ENCODE results near the gene RALGPS1.

RALGPS1 gene

DNA sequence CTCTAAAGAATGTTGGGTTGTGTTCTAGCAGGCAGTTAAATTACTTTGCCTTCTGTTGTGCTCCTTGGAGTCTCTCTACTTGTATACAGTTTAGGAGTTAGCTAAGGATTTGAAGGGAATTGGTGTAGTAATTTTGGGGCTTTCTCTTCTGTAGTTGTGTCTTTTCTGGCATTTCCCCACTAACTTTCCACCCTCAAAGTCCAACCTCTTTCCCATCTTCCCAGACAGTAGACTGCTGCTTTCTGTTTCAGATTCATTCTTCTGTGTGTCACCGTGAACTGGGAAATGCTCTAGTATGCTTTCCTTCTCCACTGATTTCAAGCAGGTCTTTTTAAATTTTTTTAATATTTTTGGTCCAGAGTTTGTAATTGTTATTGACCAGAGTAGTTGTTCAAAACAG is 212.4 kb downstream of the RALGPS1 start:
- H3K9me3 ChIP-seq (ENCODE audit: control extremely low read depth in 1 of 5, control insufficient read depth in 4 of 5, insufficient read depth in 2 of 5, low read depth in 1 of 5, low read length in 4 of 5): no peaks in the 10 kb centered on the region
- 100% methylated on average over 1 of the region's 1 CpG for WGBS (ENCODE audit: insufficient coverage)
- no peak overlapping the region for H3K4me3 ChIP-seq (ENCODE audit: control insufficient read depth in 1 of 7, extremely low read depth in 1 of 7, insufficient read depth in 4 of 7, low read depth in 2 of 7, low read length in 6 of 7)
- no peak for DNase-seq
- POLR2A ChIA-PET: no interaction called here
- no peak overlapping the region for H3K27ac ChIP-seq (ENCODE audit: insufficient read depth in 1 of 2, low read depth in 1 of 2, low read length in 2 of 2, poor library complexity in 1 of 2, severe bottlenecking in 2 of 2)
- no peaks in the 10 kb centered on the region for H3K36me3 ChIP-seq (ENCODE audit: control insufficient read depth in 4 of 4, insufficient read depth in 4 of 4, low read length in 3 of 4)
- H3K27me3 ChIP-seq (replicated peaks in 2 of 5; ENCODE audit: control insufficient read depth in 4 of 5, insufficient read depth in 5 of 5, low read length in 4 of 5): peaks cover 0 to 42% (median 22%) of the 10 kb centered on the region in 5 experiments
- H3K4me1 ChIP-seq (ENCODE audit: control extremely low read depth in 1 of 4, control insufficient read depth in 4 of 4, insufficient read depth in 4 of 4, low read length in 3 of 4): peaks cover 0 to 16% (median 12%) of the 10 kb centered on the region in 4 experiments
- CTCF ChIA-PET: no interaction called here

DNA sequence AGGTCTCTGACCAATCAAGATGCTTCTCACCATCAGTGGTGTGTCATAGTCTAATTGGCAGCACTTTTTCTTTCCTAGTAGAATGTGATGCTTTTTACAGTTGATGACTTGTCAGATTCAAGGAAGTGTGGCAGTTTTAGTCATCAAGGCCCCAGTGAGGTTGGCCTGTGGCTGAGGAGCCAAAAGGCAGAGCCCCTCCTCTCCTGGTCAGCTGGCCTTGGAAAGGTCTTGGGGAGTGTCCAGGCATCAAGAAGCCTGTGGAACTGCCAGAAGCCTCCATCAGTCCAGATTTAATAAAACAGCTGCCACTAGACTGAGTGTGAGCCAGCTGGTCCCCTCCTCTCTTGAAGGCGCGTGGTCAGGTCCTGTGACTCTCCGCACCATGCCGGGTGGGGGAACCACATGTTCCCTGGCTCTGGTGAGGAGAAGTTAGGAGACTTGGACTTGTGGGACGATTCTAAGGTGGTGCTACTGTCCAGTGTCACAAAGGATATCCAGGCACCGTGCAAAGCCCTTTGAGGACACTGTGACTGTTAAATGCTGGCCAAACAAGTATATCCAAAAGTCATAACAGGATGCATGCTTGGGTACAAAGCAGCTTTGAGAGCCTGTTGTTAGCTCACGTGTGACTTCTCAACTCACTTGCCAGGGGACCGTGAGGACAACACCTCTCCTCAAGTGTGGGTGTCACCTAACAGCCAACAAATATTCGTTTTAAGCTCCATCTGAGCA is 213.9 kb downstream of the RALGPS1 start:
- no peak overlapping the region for H3K4me3 ChIP-seq (ENCODE audit: control insufficient read depth in 1 of 7, extremely low read depth in 1 of 7, insufficient read depth in 4 of 7, low read depth in 2 of 7, low read length in 6 of 7)
- H3K36me3 ChIP-seq (ENCODE audit: control insufficient read depth in 4 of 4, insufficient read depth in 4 of 4, low read length in 3 of 4): no peaks in the 10 kb centered on the region
- H3K27ac ChIP-seq (ENCODE audit: insufficient read depth in 1 of 2, low read depth in 1 of 2, low read length in 2 of 2, poor library complexity in 1 of 2, severe bottlenecking in 2 of 2): no peak overlapping the region
- POLR2A ChIA-PET: no interaction called here
- no peaks in the 10 kb centered on the region for H3K9me3 ChIP-seq (ENCODE audit: control extremely low read depth in 1 of 5, control insufficient read depth in 4 of 5, insufficient read depth in 2 of 5, low read depth in 1 of 5, low read length in 4 of 5)
- H3K27me3 ChIP-seq (replicated peaks in 2 of 5; ENCODE audit: control insufficient read depth in 4 of 5, insufficient read depth in 5 of 5, low read length in 4 of 5): peaks cover 0 to 26% (median 18%) of the 10 kb centered on the region in 5 experiments
- WGBS (ENCODE audit: insufficient coverage): 96% methylated on average over 5 of the region's 9 CpGs
- peaks cover 0 to under 1% (median under 1%) of the 10 kb centered on the region in 4 experiments for H3K4me1 ChIP-seq (ENCODE audit: control extremely low read depth in 1 of 4, control insufficient read depth in 4 of 4, insufficient read depth in 4 of 4, low read length in 3 of 4)
- CTCF ChIA-PET: interaction anchor here (2.0 kb wide), 1 partner anchor 10 kb away, joined by 7 read pairs; no protein-coding TSS in a partner anchor
- DNase-seq: peak in 2 of 3 donors; percentile 6 to 12

DNA sequence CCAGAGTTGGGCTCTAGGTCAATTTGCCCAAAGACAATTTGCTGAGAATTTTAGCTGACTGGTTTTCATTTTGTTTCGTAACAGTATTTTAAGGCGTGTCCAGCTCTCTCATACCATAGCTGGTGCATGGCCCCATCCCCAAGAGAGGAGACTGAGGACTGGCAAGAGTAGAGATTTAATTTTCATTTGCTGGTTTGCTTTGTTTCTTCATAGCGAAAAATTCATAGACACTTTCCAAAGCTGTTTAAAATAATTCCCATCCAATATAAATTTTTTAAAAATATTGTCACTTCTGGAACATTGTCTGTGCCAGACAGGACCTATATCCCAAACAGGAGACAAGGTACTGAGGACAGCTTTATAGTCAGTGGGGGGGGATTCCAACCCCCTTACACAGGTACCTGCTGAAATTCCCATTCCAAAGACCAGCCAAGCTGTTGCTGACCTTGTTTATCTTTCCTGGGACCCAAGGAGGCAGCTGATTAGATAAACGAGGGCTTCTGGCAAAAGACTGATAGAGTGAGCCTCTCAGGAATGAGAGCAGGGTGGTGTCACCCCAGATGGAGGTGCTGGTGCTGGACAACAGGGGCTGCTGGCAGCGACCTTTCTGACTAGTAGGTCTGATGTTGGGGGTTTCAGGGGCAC is 214.6 kb downstream of the RALGPS1 start:
- 97% methylated on average over 4 of the region's 5 CpGs for WGBS (ENCODE audit: insufficient coverage)
- no peak for DNase-seq
- Histone ChIP-seq H3K9me3 (ENCODE audit: control extremely low read depth in 1 of 5, control insufficient read depth in 4 of 5, insufficient read depth in 2 of 5, low read depth in 1 of 5, low read length in 4 of 5) (no peaks in the 10 kb centered on the region), H3K4me3 (ENCODE audit: control insufficient read depth in 1 of 7, extremely low read depth in 1 of 7, insufficient read depth in 4 of 7, low read depth in 2 of 7, low read length in 6 of 7) (no peak overlapping the region), H3K36me3 (ENCODE audit: control insufficient read depth in 4 of 4, insufficient read depth in 4 of 4, low read length in 3 of 4) (no peaks in the 10 kb centered on the region), H3K27me3 (replicated peaks in 2 of 5; ENCODE audit: control insufficient read depth in 4 of 5, insufficient read depth in 5 of 5, low read length in 4 of 5) (peaks cover 0 to 20% (median 14%) of the 10 kb centered on the region in 5 experiments), H3K4me1 (ENCODE audit: control extremely low read depth in 1 of 4, control insufficient read depth in 4 of 4, insufficient read depth in 4 of 4, low read length in 3 of 4) (no peaks in the 10 kb centered on the region), H3K27ac (ENCODE audit: insufficient read depth in 1 of 2, low read depth in 1 of 2, low read length in 2 of 2, poor library complexity in 1 of 2, severe bottlenecking in 2 of 2) (no peak overlapping the region)
- CTCF ChIA-PET: interaction anchor here (2.0 kb wide), 1 partner anchor 10 kb away, joined by 7 read pairs; no protein-coding TSS in a partner anchor
- POLR2A ChIA-PET: no interaction called here

DNA sequence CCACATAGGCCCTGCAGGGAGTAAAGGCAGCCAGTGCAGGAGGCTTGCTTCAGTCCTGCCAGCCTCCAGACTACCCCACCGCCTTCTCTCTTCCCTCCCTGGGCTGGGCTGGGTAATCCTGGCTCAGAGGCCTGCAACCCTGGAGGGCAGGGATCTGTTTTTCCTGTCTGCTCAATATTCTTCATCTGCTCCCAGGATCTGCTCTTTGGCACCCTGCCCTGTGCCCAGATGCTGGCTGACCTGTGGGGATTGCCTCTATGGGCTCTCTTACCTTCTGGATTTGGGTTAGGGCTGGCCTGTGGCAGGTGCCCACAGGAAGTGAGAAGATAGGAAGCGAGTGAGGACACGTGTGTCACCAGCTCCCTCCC is 215.1 kb downstream of the RALGPS1 start:
- ChIA-PET POLR2A (no interaction called here), CTCF (no interaction called here)
- Histone ChIP-seq H3K9me3 (ENCODE audit: control extremely low read depth in 1 of 5, control insufficient read depth in 4 of 5, insufficient read depth in 2 of 5, low read depth in 1 of 5, low read length in 4 of 5) (no peaks in the 10 kb centered on the region), H3K36me3 (ENCODE audit: control insufficient read depth in 4 of 4, insufficient read depth in 4 of 4, low read length in 3 of 4) (no peaks in the 10 kb centered on the region), H3K4me1 (ENCODE audit: control extremely low read depth in 1 of 4, control insufficient read depth in 4 of 4, insufficient read depth in 4 of 4, low read length in 3 of 4) (no peaks in the 10 kb centered on the region), H3K27me3 (replicated peaks in 2 of 5; ENCODE audit: control insufficient read depth in 4 of 5, insufficient read depth in 5 of 5, low read length in 4 of 5) (peaks cover 0 to 16% (median 10%) of the 10 kb centered on the region in 5 experiments), H3K27ac (ENCODE audit: insufficient read depth in 1 of 2, low read depth in 1 of 2, low read length in 2 of 2, poor library complexity in 1 of 2, severe bottlenecking in 2 of 2) (no peak overlapping the region), H3K4me3 (ENCODE audit: control insufficient read depth in 1 of 7, extremely low read depth in 1 of 7, insufficient read depth in 4 of 7, low read depth in 2 of 7, low read length in 6 of 7) (no peak overlapping the region)
- DNase-seq: no peak
- 100% methylated on average over 3 of the region's 3 CpGs for WGBS (ENCODE audit: insufficient coverage)

DNA sequence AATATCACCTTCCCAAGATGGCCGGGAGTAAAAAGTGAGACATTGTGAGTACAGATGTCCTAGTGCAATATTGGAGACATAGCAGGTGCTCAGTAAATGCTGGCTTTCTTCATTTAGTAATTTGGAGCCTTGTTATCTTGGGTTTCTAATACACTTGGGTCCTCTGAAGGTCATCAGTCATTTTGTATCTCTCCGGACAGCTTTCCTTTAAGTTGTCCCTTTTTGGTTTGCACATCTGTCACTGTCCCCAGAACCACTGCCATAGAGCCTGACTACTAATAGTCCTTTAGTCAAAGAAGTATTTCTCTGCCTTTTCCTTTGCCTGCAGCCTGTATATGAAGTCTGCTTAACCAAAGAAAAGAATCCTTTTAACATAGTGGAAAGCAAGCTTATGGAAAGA is 215.7 kb downstream of the RALGPS1 start:
- no peaks in the 10 kb centered on the region for H3K9me3 ChIP-seq (ENCODE audit: control extremely low read depth in 1 of 5, control insufficient read depth in 4 of 5, insufficient read depth in 2 of 5, low read depth in 1 of 5, low read length in 4 of 5)
- CTCF ChIA-PET: no interaction called here
- WGBS (ENCODE audit: insufficient coverage): 96% methylated on average over 2 of the region's 2 CpGs
- H3K27ac ChIP-seq (ENCODE audit: insufficient read depth in 1 of 2, low read depth in 1 of 2, low read length in 2 of 2, poor library complexity in 1 of 2, severe bottlenecking in 2 of 2): no peak overlapping the region
- POLR2A ChIA-PET: no interaction called here
- H3K4me3 ChIP-seq (ENCODE audit: control insufficient read depth in 1 of 7, extremely low read depth in 1 of 7, insufficient read depth in 4 of 7, low read depth in 2 of 7, low read length in 6 of 7): no peak overlapping the region
- H3K36me3 ChIP-seq (ENCODE audit: control insufficient read depth in 4 of 4, insufficient read depth in 4 of 4, low read length in 3 of 4): no peaks in the 10 kb centered on the region
- peaks cover 0 to 11% (median 6%) of the 10 kb centered on the region in 5 experiments for H3K27me3 ChIP-seq (replicated peaks in 2 of 5; ENCODE audit: control insufficient read depth in 4 of 5, insufficient read depth in 5 of 5, low read length in 4 of 5)
- H3K4me1 ChIP-seq (ENCODE audit: control extremely low read depth in 1 of 4, control insufficient read depth in 4 of 4, insufficient read depth in 4 of 4, low read length in 3 of 4): no peaks in the 10 kb centered on the region
- no peak for DNase-seq

DNA sequence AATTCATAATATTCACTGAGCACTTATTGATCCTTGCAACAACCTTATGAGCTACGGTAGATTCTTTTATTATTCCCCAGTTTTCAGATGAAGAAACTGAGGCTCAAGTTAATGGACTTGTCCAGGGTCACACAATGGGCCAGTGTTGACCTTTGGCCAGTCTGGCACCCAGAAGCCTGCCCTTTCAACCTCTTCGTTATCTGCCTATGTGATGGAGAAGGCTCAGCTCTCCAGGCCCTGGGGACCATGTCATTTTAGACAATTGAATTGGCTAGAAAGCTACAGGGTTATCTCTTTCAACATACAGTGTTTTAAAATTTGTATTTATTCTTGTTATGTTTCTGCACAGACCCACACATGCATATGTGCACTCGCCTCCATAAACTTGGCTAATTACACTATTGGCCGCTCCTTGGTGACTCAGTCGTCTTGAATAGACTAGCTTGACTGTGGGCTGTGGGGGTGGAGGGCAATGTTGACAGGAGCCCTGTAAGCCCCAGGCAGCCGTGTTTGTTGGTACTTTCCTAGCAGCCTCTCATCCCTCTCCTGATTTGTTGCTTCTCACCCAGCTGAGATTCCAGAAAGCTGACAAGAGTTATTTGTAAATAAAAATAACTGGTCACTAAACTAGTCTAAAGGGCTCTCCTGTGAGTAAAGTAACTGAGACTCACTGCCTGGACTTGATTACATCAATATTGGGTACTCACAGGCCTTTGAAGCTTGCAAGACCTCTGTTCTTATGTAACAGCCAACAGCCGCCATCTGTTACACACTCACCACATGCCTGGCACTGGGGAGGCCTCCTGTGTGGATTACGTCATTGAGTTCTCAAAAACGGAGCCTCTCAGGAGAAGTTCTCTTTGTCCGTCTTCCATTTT is 216.3 kb downstream of the RALGPS1 start:
- WGBS (ENCODE audit: insufficient coverage): 92% methylated on average over 9 of the region's 10 CpGs
- no peaks in the 10 kb centered on the region for H3K4me1 ChIP-seq (ENCODE audit: control extremely low read depth in 1 of 4, control insufficient read depth in 4 of 4, insufficient read depth in 4 of 4, low read length in 3 of 4)
- POLR2A ChIA-PET: no interaction called here

More for the DNA sequence above, 216.3 kb downstream of the RALGPS1 start:
- Histone ChIP-seq H3K9me3 (ENCODE audit: control extremely low read depth in 1 of 5, control insufficient read depth in 4 of 5, insufficient read depth in 2 of 5, low read depth in 1 of 5, low read length in 4 of 5) (no peaks in the 10 kb centered on the region), H3K27ac (ENCODE audit: insufficient read depth in 1 of 2, low read depth in 1 of 2, low read length in 2 of 2, poor library complexity in 1 of 2, severe bottlenecking in 2 of 2) (no peak overlapping the region), H3K27me3 (replicated peaks in 2 of 5; ENCODE audit: control insufficient read depth in 4 of 5, insufficient read depth in 5 of 5, low read length in 4 of 5) (peaks cover 0 to 5% (median 3%) of the 10 kb centered on the region in 5 experiments), H3K36me3 (ENCODE audit: control insufficient read depth in 4 of 4, insufficient read depth in 4 of 4, low read length in 3 of 4) (no peaks in the 10 kb centered on the region), H3K4me3 (ENCODE audit: control insufficient read depth in 1 of 7, extremely low read depth in 1 of 7, insufficient read depth in 4 of 7, low read depth in 2 of 7, low read length in 6 of 7) (no peak overlapping the region)
- DNase-seq: peak in 2 of 3 donors; percentile 30 to 39
- CTCF ChIA-PET: no interaction called here
